Hippocampal formation (tissue), 2 donors: ENCODE data around the gene ELL2.

Experiments
- DNase-seq, 2 donors: peaks; one replicate each; lab custom pipeline; 2025; lab: John Stamatoyannopoulos, UW

ELL2 gene

GRCh38 chr5:95961617-95962474, at the start of gene ELL2:
ELL2 (minus strand) TSS chr5:95961851; CDS start chr5:95961721, 130 bp downstream.
- peak; percentile 90 to 93 for DNase-seq

- no peak for DNase-seq
Observed at GRCh38 chr5:96008987-96009647, 47.5 kb upstream of the ELL2 start.

- DNase-seq, result no peak
Observed at GRCh38 chr5:96008487-96008886, 46.8 kb upstream of the ELL2 start.

GRCh38 chr5:96007051-96007450, 45.4 kb upstream of the ELL2 start:
- no peak for DNase-seq

- DNase-seq, result no peak
Observed at GRCh38 chr5:96006291-96006690, 44.6 kb upstream of the ELL2 start.

GRCh38 chr5:96004754-96005153, 43.1 kb upstream of the ELL2 start:
- DNase-seq, result no peak

- DNase-seq, result no peak
Observed at GRCh38 chr5:96004087-96004486, 42.4 kb upstream of the ELL2 start.

- no peak for DNase-seq
Observed at GRCh38 chr5:96001262-96001661, 39.6 kb upstream of the ELL2 start.

- no peak for DNase-seq
Observed at GRCh38 chr5:96000308-96000707, 38.7 kb upstream of the ELL2 start.

GRCh38 chr5:95996904-95997723, 35.5 kb upstream of the ELL2 start:
- no peak for DNase-seq

- no peak for DNase-seq
Observed at GRCh38 chr5:95995962-95996489, 34.4 kb upstream of the ELL2 start.

GRCh38 chr5:95993776-95994175, 32.1 kb upstream of the ELL2 start:
- no peak for DNase-seq

GRCh38 chr5:95993266-95993665, 31.6 kb upstream of the ELL2 start:
- no peak for DNase-seq

- no peak for DNase-seq
Observed at GRCh38 chr5:95989283-95990048, 27.8 kb upstream of the ELL2 start.

GRCh38 chr5:95988877-95989276, 27.2 kb upstream of the ELL2 start:
- DNase-seq, result peak; percentile 1 to 49

- DNase-seq, result no peak
Observed at GRCh38 chr5:95988094-95988493, 26.4 kb upstream of the ELL2 start.

- no peak for DNase-seq
Observed at GRCh38 chr5:95986937-95987520, 25.4 kb upstream of the ELL2 start.

GRCh38 chr5:95986001-95986400, 24.4 kb upstream of the ELL2 start:
- DNase-seq, result no peak

GRCh38 chr5:95985249-95985648, 23.6 kb upstream of the ELL2 start:
- DNase-seq, result no peak

GRCh38 chr5:95984287-95984938, 22.8 kb upstream of the ELL2 start:
- no peak for DNase-seq

- no peak for DNase-seq
Observed at GRCh38 chr5:95983509-95983908, 21.9 kb upstream of the ELL2 start.
